T-helper 17 cell (primary cell): Measurements from ENCODE around the gene UROC1. TPM values are rescaled to one million over a fixed set of nuclear protein-coding genes. Genes with fewer than 3 reads are reported as not detected.

Source experiments
- ATAC-seq: fragments of 150-1000 bp; cut with Tn5 transposase; 2 replicates; pipeline ENCODE4 v1.10.0; 2021; ENCODE audit warnings: mild to moderate bottlenecking, moderate library complexity
- DNase-seq, 3 donors: peaks; one replicate each; pipeline versions ENCODE4 v3.0.0 to v3.0.0-alpha.2; 2020 to 2021
- H3K9me3 ChIP-seq: one replicate; pipeline ENCODE4 v1.7.0; 2013; ENCODE audit warnings: low read length, mild to moderate bottlenecking; ENCODE audit not compliant: control insufficient read depth, poor library complexity, severe bottlenecking
- H3K27ac Mint-ChIP-seq: one replicate; pipeline ENCODE4 v1.8.0; 2022; ENCODE audit warnings: mild to moderate bottlenecking, moderate library complexity, mixed read lengths
- H3K27me3 Mint-ChIP-seq: one replicate; pipeline ENCODE4 v1.8.0; 2022; ENCODE audit warnings: mixed read lengths
- H3K36me3 Mint-ChIP-seq: one replicate; pipeline ENCODE4 v1.8.0; 2022; ENCODE audit warnings: low read depth, mixed read lengths
- H3K4me1 Mint-ChIP-seq: one replicate; pipeline ENCODE4 v1.8.0; 2022; ENCODE audit warnings: mild to moderate bottlenecking, mixed read lengths
- H3K4me3 Mint-ChIP-seq: one replicate; pipeline ENCODE4 v1.8.0; 2022; ENCODE audit warnings: mild to moderate bottlenecking, moderate library complexity, mixed read lengths
- total RNA-seq, 4 donors: library from RNA in 2 of 4; stranded (reverse) in 2 of 4; gene quantifications; one replicate each; pipeline ENCODE4 v1.2.3 and lab custom pipeline; 2022 to 2026

Gene UROC1
- total RNA-seq, 2 donors from 2014 or later: not detected

GRCh38 chr3:126498929-126499328, 18.6 kb downstream of the UROC1 start:
- H3K4me1 Mint-ChIP-seq: no peaks in the 10 kb centered on the region
- H3K4me3 Mint-ChIP-seq: no peak overlapping the region
- DNase-seq (no peak), ATAC-seq (no peak)
- no peak overlapping the region for H3K27ac Mint-ChIP-seq
- no peaks in the 10 kb centered on the region for H3K9me3 ChIP-seq
- no peaks in the 10 kb centered on the region for H3K36me3 Mint-ChIP-seq
- peaks cover 5% of the 10 kb centered on the region for H3K27me3 Mint-ChIP-seq

DNA sequence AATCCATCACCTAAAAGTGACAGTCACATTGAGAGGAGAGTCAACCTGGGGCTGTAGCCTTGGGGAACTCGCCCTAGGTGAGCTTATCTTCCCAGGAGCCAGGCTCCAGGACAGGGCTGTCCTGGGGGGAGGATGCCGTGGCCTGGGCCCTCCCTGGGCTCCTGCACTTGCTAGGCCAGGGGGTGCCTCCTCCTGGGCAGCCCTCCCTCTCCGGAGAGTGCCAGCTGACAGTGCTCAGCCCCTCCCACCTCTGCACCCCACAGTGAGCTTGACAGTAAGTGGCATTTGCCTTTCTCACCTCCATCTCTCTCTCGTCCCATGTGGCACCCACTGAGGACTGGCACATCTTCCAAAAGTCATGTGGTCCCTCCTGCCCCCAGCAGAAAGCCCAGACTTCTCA, 19.1 kb downstream of the UROC1 start:
- H3K36me3 Mint-ChIP-seq: no peaks in the 10 kb centered on the region
- H3K4me3 Mint-ChIP-seq: no peak overlapping the region
- no peak for ATAC-seq
- H3K4me1 Mint-ChIP-seq: peaks cover under 1% of the 10 kb centered on the region
- DNase-seq: no peak
- peaks cover 5% of the 10 kb centered on the region for H3K27me3 Mint-ChIP-seq
- H3K27ac Mint-ChIP-seq: no peak overlapping the region
- H3K9me3 ChIP-seq: no peaks in the 10 kb centered on the region

DNA sequence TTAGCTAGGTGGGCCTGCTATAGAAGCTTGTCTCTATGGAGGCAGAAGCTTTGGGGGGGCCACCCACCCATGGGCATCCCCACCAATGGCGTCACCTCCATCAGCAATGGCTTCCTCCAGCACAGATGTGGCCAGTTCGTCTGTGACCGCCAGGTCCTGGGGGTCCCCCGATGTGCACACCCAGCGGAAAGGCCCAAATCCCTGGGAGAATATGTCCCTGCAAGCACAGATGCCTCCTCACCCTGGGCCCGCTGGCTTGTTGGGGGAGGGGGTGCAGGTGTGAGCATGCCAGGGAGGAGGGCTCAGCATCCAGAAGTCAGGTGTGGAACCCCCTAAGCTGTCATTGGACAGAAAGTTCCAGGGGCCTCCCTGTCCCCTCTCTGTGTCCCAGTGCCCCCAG, 19.6 kb downstream of the UROC1 start:
- no peak for DNase-seq

DNA sequence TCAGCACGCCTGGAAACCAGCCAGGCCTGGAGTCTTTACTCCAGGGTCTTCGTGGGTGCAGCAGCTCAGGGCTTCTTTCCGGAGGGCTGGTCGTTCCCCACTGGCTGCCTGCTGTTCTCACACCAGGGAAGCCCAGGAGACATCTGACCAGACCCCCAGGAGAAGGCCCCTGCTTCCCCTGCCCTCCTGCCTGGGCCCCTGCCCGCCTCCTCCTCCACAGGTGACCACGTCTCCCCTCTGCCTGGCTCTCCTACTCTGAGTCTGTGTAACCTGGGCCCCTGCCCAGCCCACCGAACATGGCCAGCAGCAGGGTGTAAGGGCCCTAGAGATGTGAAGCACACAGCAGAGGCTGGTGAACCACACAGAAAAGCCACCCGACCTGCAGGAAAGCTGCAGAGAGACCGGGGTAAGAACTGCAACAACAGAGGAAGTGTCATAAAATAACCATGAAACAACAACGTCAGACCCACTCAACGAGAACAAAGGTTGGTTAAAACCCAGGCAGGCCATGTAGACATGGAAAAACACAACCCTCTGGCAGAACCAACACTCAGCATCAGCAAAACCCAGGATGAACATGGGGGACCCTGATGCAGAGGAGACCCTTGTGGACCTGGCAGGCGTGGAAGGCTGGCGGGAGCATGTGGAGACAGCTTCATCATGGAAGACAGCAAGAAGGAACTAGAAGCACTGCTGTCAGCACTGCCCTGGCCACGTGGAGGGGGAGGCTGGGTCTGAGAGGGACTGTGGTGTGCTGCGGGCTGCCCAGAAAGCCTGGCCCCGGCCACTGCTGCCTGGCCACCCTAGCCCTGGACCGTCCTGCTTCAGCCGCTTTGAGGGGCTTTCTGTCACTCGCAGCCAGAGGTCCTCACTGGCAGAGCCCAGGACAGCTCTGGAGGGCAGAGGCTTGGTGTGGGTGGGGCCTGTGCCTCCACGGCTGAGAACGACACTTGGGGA, 20.4 kb downstream of the UROC1 start:
- ATAC-seq (no peak), DNase-seq (no peak)
- H3K9me3 ChIP-seq: no peaks in the 10 kb centered on the region
- no peak overlapping the region for H3K4me3 Mint-ChIP-seq
- peaks cover 5% of the 10 kb centered on the region for H3K27me3 Mint-ChIP-seq
- H3K27ac Mint-ChIP-seq: no peak overlapping the region
- peaks cover 4% of the 10 kb centered on the region for H3K4me1 Mint-ChIP-seq
- H3K36me3 Mint-ChIP-seq: no peaks in the 10 kb centered on the region

More for the DNA sequence above, 19.6 kb downstream of the UROC1 start:
- no peaks in the 10 kb centered on the region for H3K36me3 Mint-ChIP-seq
- H3K27ac Mint-ChIP-seq: no peak overlapping the region
- ATAC-seq: no peak
- no peak overlapping the region for H3K4me3 Mint-ChIP-seq
- H3K9me3 ChIP-seq: no peaks in the 10 kb centered on the region
- peaks cover 5% of the 10 kb centered on the region for H3K27me3 Mint-ChIP-seq
- peaks cover 4% of the 10 kb centered on the region for H3K4me1 Mint-ChIP-seq

- peaks cover 5% of the 10 kb centered on the region for H3K27me3 Mint-ChIP-seq
These were observed 21.8 kb downstream of the UROC1 start for GRCh38 chr3:126495786-126496185.

DNA sequence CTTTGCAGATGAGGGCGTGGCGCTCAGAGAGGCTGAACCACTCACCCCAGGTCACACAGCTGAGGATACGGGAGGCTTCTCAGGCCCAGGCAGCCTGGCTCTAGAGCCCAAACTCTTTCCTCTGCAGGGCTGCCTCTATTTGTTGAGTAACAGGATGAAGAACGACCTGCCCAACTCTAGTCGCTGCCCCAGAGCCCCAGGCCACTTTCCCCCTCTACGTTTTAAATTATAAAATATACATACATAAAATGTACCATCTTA, 22.7 kb downstream of the UROC1 start:
- ATAC-seq (no peak), DNase-seq (no peak)

More at GRCh38 chr3:126495786-126496185, 21.8 kb downstream of the UROC1 start:
- no peaks in the 10 kb centered on the region for H3K9me3 ChIP-seq
- Mint-ChIP-seq H3K4me3 (no peak overlapping the region), H3K27ac (no peak overlapping the region), H3K4me1 (peaks cover 4% of the 10 kb centered on the region), H3K36me3 (no peaks in the 10 kb centered on the region)
- ATAC-seq: no peak
- no peak for DNase-seq

DNA sequence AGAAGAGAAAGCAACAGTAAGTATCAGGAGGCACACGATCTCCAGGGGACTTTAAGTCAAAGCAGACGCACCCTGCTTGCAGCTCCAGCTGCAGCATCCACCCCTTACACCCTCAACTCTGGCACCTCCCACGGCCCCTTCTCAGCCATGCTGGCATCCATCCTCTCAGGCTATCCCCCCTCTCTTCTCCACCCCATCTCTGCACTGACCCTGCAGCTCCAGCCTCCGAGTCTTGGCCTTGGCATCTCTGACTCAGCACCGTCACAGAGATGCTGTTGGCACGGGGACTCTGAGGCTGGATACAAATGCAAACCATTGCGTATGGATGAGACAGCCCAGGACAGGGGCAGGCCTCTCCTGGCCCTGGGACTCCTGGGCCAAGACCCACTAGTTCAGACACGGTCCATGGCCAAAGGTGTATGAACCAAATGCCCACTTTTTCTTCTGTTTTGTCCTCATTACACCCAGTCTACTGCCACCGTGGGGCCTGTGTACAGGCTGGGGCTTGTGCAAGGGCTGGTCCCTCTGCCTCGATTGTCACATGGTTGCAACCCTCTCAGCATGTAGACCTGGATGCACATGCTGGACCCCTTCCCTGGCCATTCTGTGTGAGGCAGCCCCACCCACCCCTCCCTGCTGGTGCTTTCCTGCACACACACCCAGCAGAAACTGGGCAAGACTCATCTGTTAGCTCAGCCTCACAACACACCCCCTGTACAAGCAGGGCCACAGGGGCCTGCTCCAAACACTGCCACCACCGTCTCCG, 23.2 kb downstream of the UROC1 start:
- no peak overlapping the region for H3K27ac Mint-ChIP-seq
- H3K27me3 Mint-ChIP-seq: peaks cover 6% of the 10 kb centered on the region
- ATAC-seq (no peak), DNase-seq (no peak)
- H3K36me3 Mint-ChIP-seq: no peaks in the 10 kb centered on the region
- H3K9me3 ChIP-seq: no peaks in the 10 kb centered on the region
- H3K4me3 Mint-ChIP-seq: no peak overlapping the region
- H3K4me1 Mint-ChIP-seq: peaks cover 4% of the 10 kb centered on the region

More for the DNA sequence above, 22.7 kb downstream of the UROC1 start:
- Mint-ChIP-seq H3K4me3 (no peak overlapping the region), H3K27me3 (peaks cover 5% of the 10 kb centered on the region), H3K36me3 (no peaks in the 10 kb centered on the region), H3K4me1 (peaks cover 4% of the 10 kb centered on the region), H3K27ac (no peak overlapping the region)
- H3K9me3 ChIP-seq: no peaks in the 10 kb centered on the region

DNA sequence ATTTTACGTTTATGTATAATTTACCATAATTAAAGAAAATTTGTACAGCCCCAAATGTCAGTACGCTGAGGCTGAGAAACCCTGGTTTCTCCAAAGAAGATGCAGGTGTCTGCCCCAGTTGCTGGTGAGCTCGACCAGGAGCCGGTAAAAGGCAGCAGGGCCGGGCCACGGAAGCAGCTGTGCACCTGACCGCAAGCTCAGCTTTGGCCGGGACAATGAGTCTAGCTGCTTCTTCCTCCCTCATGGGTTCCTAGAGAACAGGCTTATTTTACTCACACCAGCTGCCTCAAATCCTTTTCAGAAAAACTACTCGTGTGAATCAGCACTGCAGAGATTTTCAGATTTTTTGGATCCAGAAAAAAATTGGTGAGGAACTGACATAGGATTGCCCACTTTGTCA, 23.8 kb downstream of the UROC1 start:
- no peak overlapping the region for H3K4me3 Mint-ChIP-seq
- ATAC-seq (no peak), DNase-seq (no peak)
- H3K27me3 Mint-ChIP-seq: peaks cover 12% of the 10 kb centered on the region
- H3K4me1 Mint-ChIP-seq: peaks cover 4% of the 10 kb centered on the region
- no peak overlapping the region for H3K27ac Mint-ChIP-seq
- no peaks in the 10 kb centered on the region for H3K36me3 Mint-ChIP-seq
- no peaks in the 10 kb centered on the region for H3K9me3 ChIP-seq

DNA sequence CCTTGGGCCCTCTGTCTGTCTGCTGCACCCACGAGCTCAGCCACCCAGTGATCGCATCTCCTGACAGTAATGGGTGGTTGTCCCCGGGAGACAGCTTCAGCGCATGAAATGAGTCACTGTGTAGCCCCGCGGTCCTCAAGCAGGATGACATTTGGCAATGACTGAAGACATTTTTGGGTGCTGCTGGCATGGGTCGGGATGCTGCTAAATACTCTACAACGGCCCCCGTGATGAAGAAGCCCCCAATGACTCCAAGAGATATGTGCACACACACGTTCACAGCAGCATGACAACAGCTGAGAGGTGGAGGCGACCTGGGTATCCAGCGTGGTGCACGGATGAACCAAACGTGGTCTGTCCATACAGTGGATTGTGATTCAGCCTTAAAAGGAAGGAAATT, 24.5 kb downstream of the UROC1 start:
- Mint-ChIP-seq H3K4me1 (peaks cover 4% of the 10 kb centered on the region), H3K36me3 (no peaks in the 10 kb centered on the region), H3K27me3 (peaks cover 13% of the 10 kb centered on the region), H3K27ac (no peak overlapping the region), H3K4me3 (no peak overlapping the region)
- no peaks in the 10 kb centered on the region for H3K9me3 ChIP-seq
- DNase-seq (no peak), ATAC-seq (no peak)

- no peak overlapping the region for H3K27ac Mint-ChIP-seq
- H3K4me1 Mint-ChIP-seq: peaks cover 6% of the 10 kb centered on the region
- DNase-seq (no peak), ATAC-seq (no peak)
- H3K36me3 Mint-ChIP-seq: no peaks in the 10 kb centered on the region
- no peaks in the 10 kb centered on the region for H3K9me3 ChIP-seq
- H3K27me3 Mint-ChIP-seq: peaks cover 8% of the 10 kb centered on the region
- H3K4me3 Mint-ChIP-seq: no peak overlapping the region
These were observed 26.2 kb downstream of the UROC1 start for GRCh38 chr3:126491221-126492013.

DNA sequence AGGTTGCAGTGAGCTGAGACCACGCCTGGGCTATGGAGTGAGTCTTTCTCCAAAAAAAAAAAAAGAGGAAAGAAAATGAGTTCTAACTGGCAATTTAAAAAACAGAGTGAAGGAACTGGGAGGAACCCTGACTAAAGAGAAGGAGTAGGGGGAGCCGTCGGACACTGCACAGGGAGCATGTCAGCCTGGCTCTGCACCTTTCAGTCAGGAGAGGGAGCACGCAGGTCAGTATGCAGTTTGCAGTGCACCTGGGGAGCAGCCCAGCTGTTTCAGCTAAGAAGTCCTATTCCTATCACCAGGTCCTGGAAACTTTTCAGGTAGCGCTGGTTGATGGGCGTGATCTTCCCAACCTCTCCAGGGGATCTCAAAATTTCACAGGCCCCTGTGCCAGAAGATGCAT, 27.0 kb downstream of the UROC1 start:
- H3K4me3 Mint-ChIP-seq: no peak overlapping the region
- H3K36me3 Mint-ChIP-seq: no peaks in the 10 kb centered on the region
- peaks cover 6% of the 10 kb centered on the region for H3K4me1 Mint-ChIP-seq
- ATAC-seq: no peak
- peaks cover 8% of the 10 kb centered on the region for H3K27me3 Mint-ChIP-seq
- no peak overlapping the region for H3K27ac Mint-ChIP-seq
- no peak for DNase-seq
- H3K9me3 ChIP-seq: no peaks in the 10 kb centered on the region

- no peak for DNase-seq
- peaks cover 12% of the 10 kb centered on the region for H3K27me3 Mint-ChIP-seq
- no peak overlapping the region for H3K4me3 Mint-ChIP-seq
- no peaks in the 10 kb centered on the region for H3K9me3 ChIP-seq
- no peaks in the 10 kb centered on the region for H3K36me3 Mint-ChIP-seq
- H3K4me1 Mint-ChIP-seq: peaks cover 10% of the 10 kb centered on the region
- ATAC-seq: no peak
- no peak overlapping the region for H3K27ac Mint-ChIP-seq
These were observed 28.5 kb downstream of the UROC1 start for GRCh38 chr3:126488886-126489569.

DNA sequence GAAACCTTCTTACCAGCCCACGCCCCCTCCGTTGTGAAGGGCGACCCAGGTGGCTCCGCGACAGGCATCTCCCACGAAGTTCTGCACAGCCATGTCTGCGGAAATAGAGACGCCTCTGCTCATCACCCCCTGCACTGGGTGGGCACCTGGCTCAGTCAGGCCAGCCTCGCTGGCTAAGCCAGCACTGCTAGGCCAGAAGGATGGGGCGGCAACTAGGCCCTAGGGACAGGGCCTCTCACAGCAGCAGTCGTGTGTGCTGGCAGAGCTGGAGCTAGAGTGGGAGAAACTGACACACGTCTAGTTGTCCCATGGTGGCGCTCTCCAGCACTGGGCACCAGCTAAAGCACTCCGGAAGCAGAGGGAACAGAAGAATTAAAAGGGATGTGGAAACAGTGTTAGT, 29.4 kb downstream of the UROC1 start:
- H3K9me3 ChIP-seq: no peaks in the 10 kb centered on the region
- Mint-ChIP-seq H3K27me3 (peaks cover 12% of the 10 kb centered on the region), H3K4me3 (no peak overlapping the region), H3K27ac (no peak overlapping the region), H3K36me3 (no peaks in the 10 kb centered on the region), H3K4me1 (peaks cover 7% of the 10 kb centered on the region)
- ATAC-seq: no peak
- DNase-seq: no peak
